GM21515 (cell line): ENCODE results near the gene C5orf46.
A peak's percentile ranks its signal among the peaks of the same experiment; 100 is the strongest.
"Not testable (repeated sequence)": the region's sequence is repeated elsewhere in the genome, so short reads cannot be mapped to it uniquely, and the experiment has no call there.

Experiments used
- ATAC-seq: cut with Tn5 transposase; IDR thresholded peaks from one replicate; pipeline ENCODE4 v1.9.1; 2021; ENCODE audit not compliant: unreplicated experiment

C5orf46 gene

DNA sequence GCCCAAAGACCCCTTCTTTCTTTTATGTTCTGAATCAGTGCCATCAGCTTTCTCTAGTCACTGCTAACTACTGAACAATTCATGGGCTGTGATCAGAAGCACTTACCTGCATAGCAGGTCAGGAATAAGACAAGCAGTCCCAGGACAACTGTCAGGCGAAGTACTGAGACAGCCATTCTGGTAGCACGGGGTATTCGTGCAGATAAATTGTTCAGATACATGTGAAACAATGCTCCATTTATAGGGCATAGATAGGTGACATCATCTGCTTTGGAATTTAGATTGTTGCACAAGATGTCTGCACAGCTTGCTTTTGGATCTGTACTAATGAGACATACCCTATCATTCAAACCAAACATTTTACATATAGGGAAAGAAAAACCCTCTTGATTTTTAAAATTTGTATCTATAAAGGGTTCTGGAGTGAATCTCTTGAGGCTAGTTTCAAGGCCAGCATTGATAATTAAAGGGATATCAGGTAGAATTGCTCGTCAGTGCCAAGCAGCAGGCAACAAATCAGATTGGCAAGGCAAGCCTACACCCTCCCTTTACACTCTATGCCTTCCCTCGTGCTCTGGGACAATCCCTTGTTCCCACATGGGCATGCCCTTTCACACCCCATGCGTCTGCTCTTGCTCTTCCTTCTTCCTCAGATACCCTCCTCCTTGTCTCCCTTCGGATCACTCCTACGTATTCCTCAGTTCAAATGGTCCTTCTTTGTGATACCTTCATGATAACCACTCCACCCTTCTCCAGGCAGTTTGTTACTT lies at the start of gene C5orf46:
TSS of gene C5orf46 (minus strand) at position 213 of the 770 bp plus-strand sequence. CDS start at position 176, 37 bp downstream.
- no peak for ATAC-seq

DNA sequence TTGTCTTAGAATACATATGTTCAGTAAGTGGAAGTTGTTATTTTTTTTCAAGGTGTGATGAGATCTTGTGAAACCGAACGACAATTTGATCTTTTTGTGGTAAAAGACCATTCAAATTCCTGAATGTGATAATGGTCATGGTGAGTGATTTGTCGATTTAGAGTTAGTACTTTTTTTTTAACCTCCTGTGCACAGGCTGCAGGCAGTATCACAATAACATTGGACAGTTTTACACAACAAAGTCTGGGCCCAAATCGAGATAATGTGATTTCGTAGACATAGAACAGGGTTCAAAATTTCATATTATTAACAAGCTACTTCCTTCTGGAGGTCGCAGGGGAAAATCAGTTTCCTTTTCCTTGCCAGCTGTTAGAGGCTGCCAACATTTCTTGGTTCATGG lies 48.6 kb upstream of the C5orf46 start:
- ATAC-seq, result no peak

DNA sequence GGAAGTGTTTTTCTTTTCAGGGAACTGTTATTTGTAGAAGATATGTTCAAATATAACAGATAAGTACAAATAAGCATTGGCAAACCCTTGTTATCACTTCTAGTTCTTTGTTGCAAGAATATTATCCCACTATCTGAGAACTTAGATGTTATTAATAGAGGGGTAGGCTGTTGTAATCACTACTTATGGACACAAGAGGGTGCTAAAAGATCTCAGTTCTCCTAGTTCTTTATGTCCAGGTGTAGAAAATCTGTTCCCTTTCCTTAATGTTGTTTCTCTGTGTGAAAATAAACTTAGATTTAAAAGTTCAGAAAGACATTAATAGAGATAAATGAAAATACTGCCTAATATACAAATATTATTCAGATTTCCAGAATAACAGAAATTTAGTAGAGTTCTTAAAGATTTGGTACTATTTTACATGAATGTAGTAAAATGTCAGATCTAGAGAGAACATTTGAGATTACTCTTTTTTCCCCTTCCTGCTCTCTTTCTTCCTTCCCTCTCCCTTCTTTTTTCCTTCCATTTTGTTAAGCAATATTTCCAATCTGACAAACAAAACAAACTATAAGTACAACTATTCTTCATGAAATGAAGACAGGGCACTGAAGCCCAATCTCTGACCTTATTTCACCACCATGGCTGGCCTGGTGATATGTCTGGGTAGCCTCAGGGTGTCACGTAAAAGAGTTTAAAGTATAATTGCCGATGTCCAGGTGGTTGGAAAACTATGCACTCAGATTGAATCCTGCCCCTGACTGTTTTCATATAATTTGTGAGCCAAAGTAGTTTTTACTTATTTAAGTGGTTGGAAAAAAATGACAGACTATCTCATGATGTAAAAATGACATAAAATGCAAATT lies 43.6 kb upstream of the C5orf46 start:
- ATAC-seq, result peak; percentile 91

DNA sequence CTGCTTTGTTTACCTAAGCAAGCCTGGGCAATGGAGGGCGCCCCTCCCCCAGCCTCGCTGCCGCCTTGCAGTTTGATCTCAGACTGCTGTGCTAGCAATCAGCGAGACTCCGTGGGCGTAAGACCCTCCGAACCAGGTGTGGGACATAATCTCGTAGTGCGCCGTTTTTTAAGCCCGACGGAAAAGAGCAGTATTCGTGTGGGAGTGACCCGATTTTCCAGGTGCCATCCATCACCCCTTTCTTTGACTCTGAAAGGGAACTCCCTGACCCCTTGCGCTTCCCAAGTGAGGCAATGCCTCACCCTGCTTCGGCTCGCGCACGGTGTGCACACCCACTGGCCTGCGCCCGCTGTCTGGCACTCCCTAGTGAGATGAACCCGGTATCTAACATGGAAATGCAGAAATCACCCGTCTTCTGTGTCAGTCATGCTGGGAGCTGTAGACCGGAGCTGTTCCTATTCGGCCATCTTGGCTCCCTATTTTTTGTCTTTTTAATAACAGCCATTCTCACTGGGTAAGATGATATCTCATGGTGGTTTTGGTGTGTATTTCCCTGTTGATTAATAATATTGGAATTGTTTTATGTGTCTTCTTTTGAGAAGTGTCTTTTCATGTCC lies 40.4 kb upstream of the C5orf46 start:
- ATAC-seq, result not testable (repeated sequence)

DNA sequence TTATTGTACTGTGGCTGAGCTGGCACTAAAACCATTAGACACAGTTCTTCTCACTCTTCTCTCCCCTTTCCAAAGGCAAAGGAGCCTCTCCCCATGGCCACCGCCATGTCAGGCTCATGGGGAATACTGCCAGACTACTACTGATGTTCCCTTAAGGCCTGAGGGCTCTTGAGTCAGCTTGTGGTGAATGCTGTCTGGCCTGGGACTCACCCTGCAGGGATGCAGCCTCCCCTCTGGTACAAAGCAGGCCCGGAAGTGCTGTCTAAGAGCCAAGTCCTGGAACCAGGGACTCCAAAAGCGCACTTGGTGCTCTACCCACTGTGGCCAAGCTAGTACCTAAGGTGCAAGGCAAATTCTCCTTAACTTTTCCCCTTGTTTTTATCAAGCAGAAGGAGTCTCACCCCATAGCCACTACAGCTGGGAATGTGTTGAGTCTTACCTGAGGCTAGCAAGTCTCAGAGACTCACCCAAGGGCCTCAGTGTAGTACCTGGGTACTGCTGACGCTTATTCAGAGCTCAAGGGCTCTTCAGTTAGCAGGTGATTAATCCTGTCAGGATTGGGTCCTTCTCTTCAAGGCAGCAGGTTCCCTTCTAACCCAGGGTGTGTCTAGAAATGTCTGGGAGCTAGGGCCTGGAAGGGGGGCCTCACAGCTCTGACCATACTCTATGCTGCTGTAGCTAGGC lies 33.2 kb upstream of the C5orf46 start:
- no peak for ATAC-seq

DNA sequence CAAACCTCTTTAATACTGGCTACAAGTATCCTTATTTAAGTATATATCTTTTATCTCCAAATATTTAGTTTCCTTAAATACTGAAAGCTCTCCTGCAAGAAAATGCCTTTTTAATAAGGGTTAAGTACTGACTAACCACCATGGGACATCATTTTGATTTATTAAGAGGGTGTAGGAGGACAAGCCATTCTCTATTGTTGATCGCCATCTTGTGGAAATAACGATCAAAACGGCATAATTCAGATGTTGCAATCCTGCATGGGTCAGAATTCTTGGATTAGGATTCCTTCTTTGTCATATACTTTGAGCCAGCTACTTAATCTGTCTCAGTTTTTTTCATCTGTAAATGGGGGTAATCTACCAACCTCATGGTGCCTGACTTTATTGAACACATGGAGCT lies 28.7 kb upstream of the C5orf46 start:
- no peak for ATAC-seq

DNA sequence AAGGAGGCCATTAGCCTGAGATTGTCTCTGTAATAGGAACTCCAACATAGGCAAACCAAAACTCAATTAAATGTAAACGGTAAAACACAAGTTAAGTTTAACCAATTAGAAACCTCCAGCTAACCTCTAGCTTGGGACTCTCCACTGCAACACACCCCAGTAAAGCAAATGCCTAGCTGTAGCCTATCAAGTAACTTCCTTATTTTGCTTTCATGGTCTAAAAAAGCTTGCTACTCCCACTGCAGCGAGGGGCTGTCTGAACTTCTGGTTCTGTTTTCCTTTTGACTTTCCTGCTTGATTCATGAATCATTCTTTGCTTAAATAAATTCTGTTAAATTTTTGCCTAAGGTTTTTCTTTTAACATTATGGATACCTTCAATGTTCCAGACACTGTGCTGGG lies 24.4 kb upstream of the C5orf46 start:
- ATAC-seq, result peak; percentile 86

DNA sequence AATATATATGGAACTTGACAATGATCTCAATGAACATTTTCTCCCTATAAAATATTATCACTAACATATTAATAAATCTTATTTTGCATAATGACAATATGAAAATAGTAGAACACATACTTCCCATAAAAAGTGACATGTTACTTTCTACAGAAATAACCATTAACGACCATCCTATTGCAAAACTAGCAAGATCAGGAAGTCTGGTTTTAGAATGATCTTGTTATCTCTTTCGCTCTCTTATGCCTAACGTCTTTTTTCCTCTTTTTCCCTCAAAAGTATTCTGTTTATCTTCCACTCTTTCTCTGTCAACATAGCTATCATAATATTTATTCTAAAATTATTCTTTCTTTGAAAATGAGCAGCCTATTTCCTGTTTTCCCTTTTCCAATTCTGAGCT lies 21.6 kb upstream of the C5orf46 start:
- no peak for ATAC-seq

DNA sequence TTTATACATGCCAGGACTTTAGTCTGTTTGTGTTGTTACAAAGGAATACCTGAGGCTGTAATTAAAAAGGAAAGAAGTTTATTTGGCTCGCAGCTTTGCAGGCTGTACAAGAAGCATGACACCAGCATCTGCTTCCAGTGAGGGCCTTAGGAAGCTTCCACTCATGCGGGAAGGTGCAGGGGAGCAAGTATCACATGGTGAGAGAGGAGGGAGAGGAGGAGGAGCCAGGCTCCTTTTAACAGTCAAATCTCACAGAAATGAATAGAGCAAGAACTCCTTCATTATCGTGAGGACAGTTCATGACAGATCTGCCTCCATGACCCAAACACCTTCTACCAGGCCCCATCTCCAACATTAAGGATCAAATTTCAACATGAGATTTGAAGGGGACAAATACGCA lies 18.7 kb upstream of the C5orf46 start:
- no peak for ATAC-seq

DNA sequence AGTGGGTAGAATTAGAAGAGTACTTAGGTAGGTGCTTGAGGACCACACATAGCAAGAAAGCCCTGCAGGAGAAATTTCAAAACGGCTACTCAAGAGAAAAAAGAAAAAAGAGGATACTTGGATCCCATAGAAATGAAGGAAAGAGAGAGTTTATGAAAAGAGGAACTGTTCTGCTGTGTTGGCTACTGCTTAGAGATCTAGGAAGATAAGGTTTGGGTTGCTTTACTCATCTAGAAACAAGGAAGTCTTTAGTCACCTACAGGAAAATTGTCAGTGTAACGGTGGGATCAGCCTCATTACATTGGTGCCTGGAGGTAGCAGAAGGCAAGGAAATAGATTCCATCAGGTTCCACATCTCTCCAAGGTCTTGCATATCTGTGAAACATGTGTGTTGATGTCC lies 14.8 kb upstream of the C5orf46 start:
- ATAC-seq, result no peak

DNA sequence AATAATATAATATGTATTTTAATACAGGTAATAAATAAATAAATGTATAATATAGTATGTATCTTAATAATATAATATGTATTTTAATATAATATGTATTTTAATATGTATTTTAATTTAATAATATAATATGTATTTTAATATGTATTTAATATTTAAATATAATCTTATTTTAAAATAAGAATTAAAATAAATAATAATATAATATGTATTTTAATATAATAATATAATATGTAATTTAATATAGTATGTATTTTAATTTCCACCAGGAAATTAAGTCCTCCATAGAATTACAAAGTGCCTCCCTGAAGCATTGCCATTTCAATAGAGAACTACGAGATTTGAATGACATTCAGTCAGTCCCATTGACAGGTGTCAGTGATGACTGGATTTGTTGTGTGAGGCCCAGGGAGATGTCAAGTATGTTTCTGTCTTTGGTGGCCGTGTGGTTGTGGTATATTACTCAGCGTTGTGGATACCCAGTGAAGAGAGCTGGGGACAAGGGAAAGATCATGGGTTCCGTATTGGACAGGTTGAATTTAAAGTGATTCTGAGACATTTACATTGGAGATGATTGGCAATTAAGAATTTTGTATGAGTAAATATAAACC lies 14.2 kb upstream of the C5orf46 start:
- no peak for ATAC-seq

DNA sequence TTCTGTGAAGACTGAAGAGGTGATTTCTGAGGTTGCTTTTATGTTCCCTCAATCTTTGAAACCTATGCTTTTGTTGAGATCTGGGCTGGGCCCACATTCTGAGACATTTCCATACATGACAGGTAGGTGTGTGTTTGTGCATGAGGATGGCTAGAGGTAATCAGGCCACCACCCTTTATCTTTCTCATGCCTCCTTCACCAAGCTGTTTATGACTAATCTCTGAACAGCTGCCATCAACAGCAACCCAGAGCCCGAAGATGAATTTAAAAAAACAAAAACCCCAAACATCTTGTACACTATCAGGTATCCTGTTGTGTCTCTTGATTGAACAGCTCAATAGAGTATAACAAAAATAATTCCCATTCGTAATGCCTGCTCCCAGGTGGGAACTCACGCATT lies 12.6 kb upstream of the C5orf46 start:
- no peak for ATAC-seq

DNA sequence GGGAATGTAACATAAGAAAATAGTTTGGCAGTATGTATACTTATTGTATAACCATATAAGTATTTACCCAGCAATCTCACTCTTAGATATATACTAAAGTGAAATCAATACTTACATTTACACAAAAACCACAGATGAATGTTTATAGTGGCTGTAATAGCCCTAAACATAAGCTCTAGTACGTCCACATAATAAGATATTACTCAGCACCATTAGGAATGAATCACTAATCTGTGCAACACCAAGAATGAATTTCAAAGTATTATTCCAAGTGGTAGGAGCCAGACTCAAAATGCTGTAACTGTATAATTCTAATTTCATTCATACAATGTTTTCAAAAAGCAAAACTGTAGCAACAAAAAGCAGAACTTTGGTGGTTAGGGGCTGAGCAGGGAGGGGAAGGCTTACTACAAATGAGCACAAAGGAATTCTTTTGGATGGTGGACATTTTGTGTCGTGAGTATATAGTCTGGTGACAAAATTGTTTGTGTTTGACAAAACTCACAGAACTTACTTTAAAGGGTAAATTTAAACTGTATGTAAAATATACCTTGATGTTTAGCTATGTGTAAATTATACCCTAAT lies 11.9 kb upstream of the C5orf46 start:
- no peak for ATAC-seq

DNA sequence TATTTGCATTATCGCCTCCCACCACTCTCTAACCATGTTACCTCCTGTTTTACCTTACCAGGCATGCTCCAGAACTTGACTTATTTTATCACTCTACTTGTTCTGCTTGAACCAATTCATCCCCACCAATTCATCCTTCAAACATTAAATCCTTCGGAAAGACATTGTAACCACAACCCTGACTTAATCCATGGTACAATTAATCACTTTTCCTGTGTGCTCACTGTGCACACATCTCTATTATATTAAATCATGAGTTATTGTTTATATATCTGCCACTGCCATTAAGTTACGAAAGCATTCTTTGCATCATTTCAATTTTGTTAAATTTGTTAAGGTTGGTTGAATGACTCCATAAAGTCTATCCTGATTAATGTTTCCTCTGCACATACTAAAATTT lies 7.4 kb upstream of the C5orf46 start:
- no peak for ATAC-seq

DNA sequence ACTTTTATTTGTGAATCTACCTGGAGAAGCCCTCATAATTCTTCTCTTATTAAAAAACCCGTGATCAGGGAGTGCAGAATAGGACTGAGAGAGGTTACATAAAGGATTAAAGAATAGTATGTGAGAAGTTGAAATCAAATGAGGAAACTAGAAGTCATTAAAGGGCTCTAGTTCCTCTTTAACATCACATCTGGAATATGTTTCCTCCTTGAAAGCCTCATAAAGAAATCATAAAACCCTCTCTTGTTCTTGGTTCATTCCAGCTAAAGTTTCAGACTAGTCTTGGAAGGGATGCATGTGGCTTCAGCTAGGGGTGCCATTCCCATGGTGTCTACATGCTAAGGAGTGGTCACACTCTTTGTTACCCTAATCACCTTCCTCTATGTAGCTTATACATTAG lies 5.7 kb upstream of the C5orf46 start:
- no peak for ATAC-seq

DNA sequence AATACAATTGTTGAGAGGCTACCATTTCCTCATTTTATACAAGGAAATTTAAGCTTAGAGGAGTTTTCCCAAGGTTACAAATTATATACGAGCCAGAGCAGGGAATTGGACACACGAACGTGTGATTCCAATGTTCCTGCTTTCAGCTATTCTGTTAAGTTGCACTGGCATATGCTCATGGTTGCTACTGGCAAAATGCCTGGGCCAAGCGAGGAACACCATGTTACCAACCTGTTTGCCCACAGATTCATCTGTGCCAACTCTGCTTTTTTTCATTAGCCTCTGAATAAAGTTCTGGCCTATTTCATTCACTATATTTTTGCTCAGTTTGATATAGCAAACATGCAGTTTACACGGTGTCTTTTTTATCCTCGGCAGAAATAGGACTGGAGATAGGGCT lies 5.1 kb upstream of the C5orf46 start:
- ATAC-seq, result no peak

DNA sequence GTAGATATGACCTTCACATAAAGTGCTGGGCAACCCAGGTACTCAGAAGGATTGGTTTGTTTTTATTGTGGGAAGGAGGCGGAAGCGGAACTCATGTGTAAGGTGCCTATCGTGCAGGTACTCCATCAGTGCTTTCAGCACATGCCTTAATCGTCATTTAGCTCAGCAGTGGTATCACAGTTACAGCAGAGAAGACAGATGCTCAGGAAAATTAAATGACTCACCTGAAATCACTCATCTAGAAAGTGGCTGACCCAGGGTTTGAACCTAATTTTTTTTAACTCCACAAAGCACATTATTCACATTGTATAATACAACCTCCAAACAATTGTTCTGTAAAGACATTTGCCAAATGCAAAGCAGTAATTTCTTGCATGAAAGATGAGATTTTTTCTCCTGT lies 2.2 kb downstream of the C5orf46 start:
- ATAC-seq, result no peak

DNA sequence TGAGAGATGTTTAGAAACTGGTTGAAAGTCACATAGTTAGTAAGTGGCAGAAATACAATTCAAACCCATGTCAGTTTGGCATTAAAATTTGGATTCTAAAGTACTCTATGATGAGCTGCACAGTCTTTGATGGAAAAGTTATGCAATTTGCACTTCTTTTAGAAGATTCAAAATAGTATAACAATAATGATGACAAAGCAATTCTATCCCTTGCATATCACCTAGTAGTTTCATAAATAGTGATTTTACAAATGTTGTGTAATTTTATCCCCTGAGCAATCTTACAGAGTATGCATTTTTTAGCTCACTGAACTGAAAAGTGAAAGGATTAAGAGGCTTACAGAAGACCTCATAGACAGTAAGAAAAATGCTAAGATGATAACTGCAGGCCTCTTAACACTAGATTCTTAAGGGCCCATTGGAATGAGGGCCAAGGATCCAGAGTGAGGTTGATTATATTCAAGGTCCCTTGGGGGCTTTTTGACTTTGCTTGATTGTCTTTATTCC lies 3.7 kb downstream of the C5orf46 start:
- no peak for ATAC-seq

DNA sequence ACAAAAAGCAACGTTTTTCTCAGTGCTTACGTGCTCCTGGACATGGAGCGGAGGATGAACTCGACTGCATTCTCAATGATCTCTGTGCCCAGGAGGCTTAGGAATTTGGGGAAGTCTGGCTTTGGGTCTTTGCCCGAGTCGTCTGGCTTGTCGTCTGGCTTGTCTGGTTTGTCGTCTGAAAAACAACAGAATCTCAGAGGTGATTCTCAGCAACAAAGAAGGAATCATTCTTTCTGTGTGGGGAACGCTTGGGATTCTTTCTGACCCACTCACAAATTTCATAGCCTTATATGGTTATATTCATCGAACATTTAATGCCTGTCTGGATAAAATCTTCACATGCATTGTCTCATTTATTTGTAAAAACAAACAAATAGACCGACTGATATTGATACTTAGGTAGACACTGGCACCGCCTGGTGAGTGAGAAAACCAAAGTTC lies 4.7 kb downstream of the C5orf46 start:
- no peak for ATAC-seq

DNA sequence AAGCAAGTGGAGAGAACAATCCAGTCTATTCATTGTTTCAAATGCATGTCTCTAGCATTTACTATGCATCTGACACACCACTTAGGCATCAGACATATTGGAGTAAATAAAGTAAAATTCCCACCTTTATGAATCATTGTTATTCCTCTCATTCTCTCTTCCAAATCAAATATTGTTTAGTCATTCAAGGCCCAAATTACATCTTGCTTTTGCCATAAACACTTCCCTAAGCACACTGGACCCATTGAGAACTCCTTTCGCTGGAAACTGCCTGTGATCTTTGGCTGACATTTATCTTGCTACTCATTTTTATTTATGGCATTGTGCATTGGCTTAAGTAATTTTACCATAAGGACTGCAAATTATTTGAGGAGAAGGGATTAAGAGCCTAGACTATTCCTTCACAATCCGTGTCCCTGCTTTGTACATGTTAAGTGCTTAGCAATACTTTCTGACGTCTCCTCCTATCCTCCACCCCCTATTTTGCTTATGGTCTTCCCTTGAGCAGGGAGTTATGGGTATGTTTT lies 7.4 kb downstream of the C5orf46 start:
- no peak for ATAC-seq
